Measurements from ENCODE around the gene SIK3. TPM values are rescaled to one million over a fixed set of nuclear protein-coding genes. Genes with fewer than 3 reads are reported as not detected.
"Not testable (repeated sequence)": the region's sequence is repeated elsewhere in the genome, so short reads cannot be mapped to it uniquely, and the experiment has no call there.

The SIK3 gene
- total RNA-seq, 1 donor: 107 TPM

- DNase-seq (ENCODE audit: low read depth in 2 of 3, low spot score in 2 of 3): no peak
These were observed 45.8 kb downstream of the SIK3 start for GRCh38 chr11:117052196-117053149.

GRCh38 chr11:117050121-117050520 lies 48.1 kb downstream of the SIK3 start:
- not testable (repeated sequence) for DNase-seq (ENCODE audit: low read depth in 2 of 3, low spot score in 2 of 3)

DNA sequence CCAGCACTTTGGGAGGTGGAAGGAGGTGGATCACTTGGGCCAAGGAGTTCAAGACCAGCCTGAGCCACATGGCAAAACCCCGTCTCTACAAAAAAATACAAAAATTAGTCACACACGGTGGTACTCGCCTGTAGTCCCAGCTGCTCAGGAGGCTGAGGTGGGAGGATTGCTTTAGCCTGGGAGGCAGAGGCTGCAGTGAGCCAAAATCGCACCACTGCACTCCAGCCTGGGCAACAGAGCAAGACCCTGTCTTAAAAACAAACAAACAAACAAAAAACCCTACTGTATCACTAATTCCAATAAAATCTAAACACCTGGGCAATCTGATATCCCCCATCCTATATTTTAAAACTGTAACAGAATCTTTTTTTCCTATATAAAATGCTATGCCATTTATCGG lies 51.6 kb downstream of the SIK3 start:
- DNase-seq (ENCODE audit: low read depth in 2 of 3, low spot score in 2 of 3): not testable (repeated sequence)

GRCh38 chr11:117045956-117046355 lies 52.3 kb downstream of the SIK3 start:
- no peak for DNase-seq (ENCODE audit: low read depth in 2 of 3, low spot score in 2 of 3)

DNA sequence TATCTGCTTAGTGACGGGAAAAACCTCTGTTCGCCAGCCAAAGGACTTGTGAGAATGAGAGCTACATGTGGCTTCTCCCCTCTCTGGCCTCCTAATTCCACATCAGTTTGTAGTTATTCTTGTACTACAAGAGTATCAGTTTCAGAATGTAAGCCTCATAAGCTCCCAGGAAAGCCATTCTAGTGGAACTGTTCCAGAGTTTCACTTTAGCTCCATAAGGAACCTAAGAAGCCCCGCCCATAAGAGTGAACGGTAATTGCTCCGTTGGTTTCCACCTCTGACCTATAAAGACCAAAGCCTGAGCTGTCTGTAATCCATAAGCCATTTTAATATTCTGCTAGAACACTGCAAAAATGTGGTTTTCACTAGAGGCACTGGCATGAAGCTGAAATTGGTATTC lies 53.0 kb downstream of the SIK3 start:
- no peak for DNase-seq (ENCODE audit: low read depth in 2 of 3, low spot score in 2 of 3)

- no peak for DNase-seq (ENCODE audit: low read depth in 2 of 3, low spot score in 2 of 3)
These were observed 53.8 kb downstream of the SIK3 start for GRCh38 chr11:117044287-117045035.

GRCh38 chr11:117042689-117043088 lies 55.5 kb downstream of the SIK3 start:
- DNase-seq (ENCODE audit: low read depth in 2 of 3, low spot score in 2 of 3): no peak

DNA sequence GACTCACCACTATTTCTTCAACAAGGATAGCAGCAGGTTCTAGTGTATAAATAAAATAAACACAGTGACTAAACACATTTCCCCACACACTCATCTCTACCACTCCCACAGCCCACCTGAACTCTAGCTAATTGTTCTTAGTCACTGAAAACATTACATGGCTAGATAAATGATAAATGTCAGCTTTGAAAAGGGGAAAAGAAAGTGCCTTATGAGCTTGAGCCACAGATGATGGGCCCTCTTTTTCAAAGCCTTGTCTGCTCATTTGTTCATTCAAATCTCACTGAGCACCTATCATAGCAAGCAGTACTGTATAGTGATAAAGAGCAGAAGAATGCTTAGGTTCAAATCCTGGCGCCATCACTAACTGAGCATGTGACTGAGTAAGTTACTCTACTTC lies 58.3 kb downstream of the SIK3 start:
- no peak for DNase-seq (ENCODE audit: low read depth in 2 of 3, low spot score in 2 of 3)

DNA sequence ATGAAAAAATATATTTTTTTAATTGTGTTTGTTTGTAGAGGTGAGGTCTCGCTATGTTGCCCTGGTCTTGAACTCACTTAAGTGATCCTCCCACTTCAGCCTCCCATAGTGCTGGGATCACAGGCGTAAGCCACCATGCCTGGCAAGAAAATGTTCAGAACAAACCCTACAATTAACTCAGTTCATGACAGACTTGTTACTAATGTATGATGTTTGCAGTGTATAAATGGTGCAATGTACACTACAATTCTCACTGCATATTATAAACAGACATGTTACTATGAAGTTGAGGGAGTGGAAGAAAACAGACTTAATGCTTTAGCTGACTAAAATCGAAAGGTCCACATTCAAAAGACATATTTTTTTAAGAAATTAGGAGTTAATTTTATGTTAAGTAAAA lies 59.0 kb downstream of the SIK3 start:
- no peak for DNase-seq (ENCODE audit: low read depth in 2 of 3, low spot score in 2 of 3)

- no peak for DNase-seq (ENCODE audit: low read depth in 2 of 3, low spot score in 2 of 3)
These were observed 60.3 kb downstream of the SIK3 start for GRCh38 chr11:117037975-117038350.

GRCh38 chr11:117037279-117037974 lies 60.8 kb downstream of the SIK3 start:
- peak in 1 of 3 donors; percentile 43 for DNase-seq (ENCODE audit: low read depth in 2 of 3, low spot score in 2 of 3)

GRCh38 chr11:117034901-117035300 lies 63.3 kb downstream of the SIK3 start:
- DNase-seq (ENCODE audit: low read depth in 2 of 3, low spot score in 2 of 3): no peak

GRCh38 chr11:117026593-117027330 lies 71.5 kb downstream of the SIK3 start:
- DNase-seq (ENCODE audit: low read depth in 2 of 3, low spot score in 2 of 3): no peak

DNA sequence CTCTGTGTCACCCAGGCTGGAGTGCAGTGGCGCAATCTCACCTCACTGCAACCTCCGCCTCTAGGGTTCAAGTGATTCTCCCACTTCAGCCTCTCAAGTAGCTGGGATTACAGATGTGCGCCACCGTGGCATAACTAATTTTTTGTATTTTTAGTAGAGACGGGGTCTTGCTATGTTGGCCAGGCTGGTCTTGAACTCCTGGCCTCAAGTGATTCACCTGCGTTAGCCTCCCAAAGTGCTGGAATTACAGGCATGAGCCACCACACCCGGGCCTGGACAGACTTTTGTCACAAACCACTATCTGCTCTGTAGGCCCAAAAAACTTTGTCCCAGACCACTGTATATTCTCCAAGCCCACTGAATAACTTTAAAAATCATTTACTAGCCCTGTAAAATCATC lies 74.5 kb downstream of the SIK3 start:
- not testable (repeated sequence) for DNase-seq (ENCODE audit: low read depth in 2 of 3, low spot score in 2 of 3)

- DNase-seq (ENCODE audit: low read depth in 2 of 3, low spot score in 2 of 3): no peak
These were observed 75.0 kb downstream of the SIK3 start for GRCh38 chr11:117023178-117023577.

DNA sequence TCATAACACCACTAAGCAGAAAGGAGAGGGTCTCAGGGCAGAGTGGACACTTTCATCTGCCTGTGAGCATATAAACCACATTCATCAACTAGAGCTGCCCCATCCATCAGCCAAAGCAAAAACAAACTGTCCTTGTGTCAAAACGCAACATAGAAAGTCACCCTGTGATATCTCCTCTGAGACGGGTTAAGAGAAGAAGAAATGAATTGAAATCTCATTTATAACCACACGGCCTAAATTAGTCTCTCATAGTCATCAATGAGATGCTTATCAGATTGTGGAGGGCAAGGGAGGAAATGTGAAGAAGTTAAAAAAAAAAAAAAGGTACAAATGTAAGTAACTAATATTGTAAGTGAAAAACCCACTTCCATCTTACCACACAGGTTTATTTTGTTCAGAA lies 75.7 kb downstream of the SIK3 start:
- DNase-seq (ENCODE audit: low read depth in 2 of 3, low spot score in 2 of 3): no peak

DNA sequence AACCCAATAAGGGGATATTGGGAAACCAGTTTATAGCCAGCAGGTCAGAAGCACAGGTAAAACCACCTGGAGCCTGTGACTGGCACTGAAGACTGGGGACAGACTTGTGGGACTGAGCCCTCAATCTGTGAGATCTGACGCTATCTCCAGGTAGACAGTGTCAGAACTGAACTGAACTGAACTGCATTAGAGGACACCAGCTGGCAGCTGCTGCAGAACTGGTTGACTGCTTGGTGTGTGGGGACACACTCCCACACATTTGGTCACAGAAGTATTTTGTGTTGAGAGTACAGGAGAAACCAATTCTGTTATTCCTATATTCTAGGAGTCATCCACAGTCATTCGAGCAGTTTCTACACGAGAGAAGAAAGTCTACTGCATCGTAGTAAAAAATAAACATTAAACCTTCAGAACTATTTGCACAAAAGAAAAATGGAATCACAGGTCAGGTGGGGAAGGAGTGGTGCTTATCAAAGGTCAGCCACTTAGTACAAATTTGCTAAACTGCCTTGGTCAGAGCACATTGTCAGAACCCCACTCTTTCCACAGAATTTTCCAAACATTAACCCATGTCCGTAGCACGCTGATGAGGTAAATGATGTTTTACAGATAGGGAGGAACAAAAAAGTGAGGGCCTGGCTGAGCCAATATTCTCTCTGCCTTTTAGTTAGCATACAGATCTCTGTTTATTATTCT lies 77.2 kb downstream of the SIK3 start:
- DNase-seq (ENCODE audit: low read depth in 2 of 3, low spot score in 2 of 3): no peak

- no peak for DNase-seq (ENCODE audit: low read depth in 2 of 3, low spot score in 2 of 3)
These were observed 77.9 kb downstream of the SIK3 start for GRCh38 chr11:117020287-117020686.

DNA sequence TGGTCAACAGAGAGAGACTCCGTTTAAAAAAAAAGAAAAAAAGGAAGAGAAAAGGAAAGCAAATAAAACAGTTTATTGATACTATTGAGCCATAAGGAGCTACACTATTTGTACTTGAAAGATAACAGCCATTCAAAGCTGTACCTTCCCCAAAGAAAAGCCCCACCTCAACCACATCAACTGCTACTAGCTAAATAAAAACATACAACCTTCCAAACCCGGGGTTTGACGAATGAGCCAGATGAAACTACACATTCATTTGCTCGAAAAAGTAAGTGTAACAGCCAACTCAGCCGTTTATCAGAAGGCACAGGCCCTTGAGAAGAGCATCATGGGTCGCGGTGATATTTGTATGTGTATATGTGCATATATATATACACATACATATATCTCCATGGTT lies 78.4 kb downstream of the SIK3 start:
- no peak for DNase-seq (ENCODE audit: low read depth in 2 of 3, low spot score in 2 of 3)

GRCh38 chr11:117017456-117017855 lies 80.8 kb downstream of the SIK3 start:
- no peak for DNase-seq (ENCODE audit: low read depth in 2 of 3, low spot score in 2 of 3)
